HEK293 (cell line): ENCODE measurements around the gene RTN1.

Source experiments
- CTCF ChIA-PET: fragments of 350-600 bp; formaldehyde crosslinking; extraction: SDS; loops from one replicate; lab custom pipeline; 2021; ENCODE audit warnings: antibody characterized with exemption; lab: Yijun Ruan, JAX
- POLR2A ChIA-PET: fragments of 300-600 bp; formaldehyde crosslinking; extraction: SDS; loops from one replicate; lab custom pipeline; 2020; ENCODE audit warnings: antibody characterized with exemption, inconsistent platforms; lab: Yijun Ruan, JAX
- H3K27ac ChIP-seq: fragments of 200-500 bp; sonication (Bioruptor generic); 2 replicates; pipeline ENCODE4 v1.5.1; 2014; ENCODE audit warnings: low read depth, low read length, control low read depth, inconsistent platforms; ENCODE audit errors: extremely low read depth
- H3K36me3 ChIP-seq, 2 experiments: fragments of 200-500 bp in 1 of 2; sonication (Bioruptor generic) in 1 of 2; 1 replicate in 1 of 2; 2 replicates in 1 of 2; pipeline ENCODE4 v1.5.1; 2014 to 2017; ENCODE audit warnings: inconsistent platforms in 2 of 2, low read length in 2 of 2; ENCODE audit not compliant: control insufficient read depth in 2 of 2, insufficient read depth in 1 of 2
- H3K4me1 ChIP-seq: fragments of 200-500 bp; sonication (Bioruptor generic); 2 replicates; pipeline ENCODE4 v1.5.1; 2014; ENCODE audit warnings: mild to moderate bottlenecking, low read length, inconsistent platforms; ENCODE audit not compliant: control insufficient read depth, insufficient read depth
- H3K4me3 ChIP-seq: 2 replicates; pipeline ENCODE4 v1.5.1; 2011; ENCODE audit warnings: low read depth, mild to moderate bottlenecking, control low read depth, low read length, moderate library complexity
- H3K9me3 ChIP-seq: fragments of 200-500 bp; sonication (Bioruptor generic); 2 replicates; pipeline ENCODE4 v1.5.1; 2014; ENCODE audit warnings: low read depth, low read length, inconsistent platforms; ENCODE audit not compliant: control insufficient read depth, insufficient read depth
- ELK4 ChIP-seq: IDR thresholded peaks from 2 replicates; pipeline ENCODE4 v1.6.1; 2011; ENCODE audit warnings: mild to moderate bottlenecking, low read depth, low read length, borderline replicate concordance
- FEZF1 ChIP-seq: fragments of 450-650 bp; formaldehyde crosslinking; IDR thresholded peaks from 2 replicates; pipeline ENCODE4 v1.5.1; 2016; ENCODE audit warnings: missing biosample characterization, missing genetic modification characterization
- HIC1 ChIP-seq: fragments of 450-650 bp; formaldehyde crosslinking; IDR thresholded peaks from 2 replicates; pipeline ENCODE4 v1.5.1; 2016; ENCODE audit warnings: missing biosample characterization, missing genetic modification characterization
- KLF10 ChIP-seq: fragments of 450-650 bp; IDR thresholded peaks from 2 replicates; pipeline ENCODE4 v1.5.1; 2018; ENCODE audit warnings: missing biosample characterization, mild to moderate bottlenecking, missing genetic modification characterization
- MZF1 ChIP-seq: fragments of 450-650 bp; formaldehyde crosslinking; IDR thresholded peaks from 2 replicates; pipeline ENCODE4 v1.5.1; 2017; ENCODE audit warnings: missing biosample characterization, missing genetic modification characterization, borderline replicate concordance
- WT1 ChIP-seq: fragments of 450-650 bp; formaldehyde crosslinking; IDR thresholded peaks from 2 replicates; pipeline ENCODE4 v1.5.1; 2016; ENCODE audit warnings: missing biosample characterization, missing genetic modification characterization
- ZBTB10 ChIP-seq: fragments of 450-650 bp; formaldehyde crosslinking; IDR thresholded peaks from 2 replicates; pipeline ENCODE4 v1.5.1; 2016; ENCODE audit warnings: missing biosample characterization, missing genetic modification characterization
- ZBTB11 ChIP-seq: fragments of 450-650 bp; formaldehyde crosslinking; conservative IDR thresholded peaks from 2 replicates; pipeline ENCODE4 v1.5.1; 2016; ENCODE audit warnings: low read depth, missing biosample characterization, missing genetic modification characterization
- ZBTB26 ChIP-seq: fragments of 450-650 bp; formaldehyde crosslinking; optimal IDR thresholded peaks from 2 replicates; pipeline ENCODE3; 2016; ENCODE audit warnings: missing biosample characterization, mild to moderate bottlenecking, missing genetic modification characterization
- ZBTB7A ChIP-seq: fragments of 450-650 bp; formaldehyde crosslinking; IDR thresholded peaks from 2 replicates; pipeline ENCODE4 v1.5.1; 2016; ENCODE audit warnings: low read depth, missing biosample characterization, missing genetic modification characterization
- ZNF155 ChIP-seq: fragments of 450-650 bp; formaldehyde crosslinking; IDR thresholded peaks from 2 replicates; pipeline ENCODE4 v1.5.1; 2016; ENCODE audit warnings: missing biosample characterization, missing genetic modification characterization
- ZNF174 ChIP-seq: fragments of 450-650 bp; formaldehyde crosslinking; IDR thresholded peaks from 2 replicates; pipeline ENCODE4 v1.5.0; 2017; ENCODE audit warnings: missing biosample characterization, mild to moderate bottlenecking, missing genetic modification characterization
- ZNF2 ChIP-seq: fragments of 450-650 bp; formaldehyde crosslinking; IDR thresholded peaks from 2 replicates; pipeline ENCODE4 v1.5.1; 2016; ENCODE audit warnings: missing biosample characterization, missing genetic modification characterization
- ZNF266 ChIP-seq: fragments of 450-650 bp; formaldehyde crosslinking; IDR thresholded peaks from 2 replicates; pipeline ENCODE4 v1.5.1; 2016; ENCODE audit warnings: missing biosample characterization, missing genetic modification characterization, low read depth
- ZNF335 ChIP-seq: fragments of 450-650 bp; formaldehyde crosslinking; conservative IDR thresholded peaks from 2 replicates; pipeline ENCODE4 v1.5.1; 2016; ENCODE audit warnings: missing biosample characterization, missing genetic modification characterization
- ZNF362 ChIP-seq: fragments of 450-650 bp; formaldehyde crosslinking; IDR thresholded peaks from 2 replicates; pipeline ENCODE4 v1.5.1; 2016; ENCODE audit warnings: missing biosample characterization, missing genetic modification characterization
- ZNF473 ChIP-seq: fragments of 450-650 bp; formaldehyde crosslinking; IDR thresholded peaks from 2 replicates; pipeline ENCODE4 v1.5.1; 2017; ENCODE audit warnings: missing biosample characterization, missing genetic modification characterization
- ZNF621 ChIP-seq: fragments of 450-650 bp; formaldehyde crosslinking; IDR thresholded peaks from 2 replicates; pipeline ENCODE4 v1.5.1; 2017; ENCODE audit warnings: missing biosample characterization, missing genetic modification characterization
- ZNF707 ChIP-seq: fragments of 450-650 bp; formaldehyde crosslinking; IDR thresholded peaks from 2 replicates; pipeline ENCODE4 v1.5.1; 2016; ENCODE audit warnings: missing biosample characterization, missing genetic modification characterization
- ZNF791 ChIP-seq: fragments of 450-650 bp; formaldehyde crosslinking; IDR thresholded peaks from 2 replicates; pipeline ENCODE4 v1.5.1; 2016; ENCODE audit warnings: missing biosample characterization, missing genetic modification characterization

Gene RTN1

GRCh38 chr14:59753512-59753911 is 117.1 kb downstream of the RTN1 start (continued):
- TF ChIP-seq ZBTB10 (tag by site-specific recombination): no peak
- TF ChIP-seq FEZF1 (tag by site-specific recombination): no peak
- TF ChIP-seq ZNF473 (tag by site-specific recombination): no peak
- no peak for TF ChIP-seq WT1 (tag by site-specific recombination)

GRCh38 chr14:59751578-59751977 is 119.0 kb downstream of the RTN1 start:
- Histone ChIP-seq H3K4me3 (no peak overlapping the region), H3K36me3 (no peaks in the 10 kb centered on the region), H3K4me1 (no peaks in the 10 kb centered on the region), H3K9me3 (no peaks in the 10 kb centered on the region), H3K27ac (no peak overlapping the region)
- ChIA-PET POLR2A (no interaction called here), CTCF (no interaction called here)
- TF ChIP-seq ZBTB26 (tag by site-specific recombination) (no peak), ZNF2 (tag by site-specific recombination) (no peak), ZNF335 (tag by site-specific recombination) (no peak), KLF10 (no peak), ZNF621 (tag by site-specific recombination) (no peak), MZF1 (tag by site-specific recombination) (no peak), HIC1 (tag by site-specific recombination) (no peak), ZNF791 (tag by site-specific recombination) (no peak), ZNF707 (tag by site-specific recombination) (no peak), ZNF266 (tag by site-specific recombination) (no peak), ZNF174 (tag by site-specific recombination) (no peak), ZNF155 (no peak), ZNF362 (tag by site-specific recombination) (no peak), ZNF473 (tag by site-specific recombination) (no peak), ZBTB7A (tag by site-specific recombination) (no peak), ELK4 (no peak), ZBTB10 (tag by site-specific recombination) (no peak), ZBTB11 (tag by site-specific recombination) (no peak)
